CD14-positive monocyte (primary cell): ENCODE measurements around the gene UFSP1. TPM values are rescaled to one million over a fixed set of nuclear protein-coding genes. Genes with fewer than 3 reads are reported as not detected.

Source experiments
- DNase-seq, 3 donors: peaks; one replicate each; pipeline ENCODE4 v3.0.0-alpha.2; 2011 to 2022
- H2AFZ ChIP-seq: 2 replicates; pipeline ENCODE4 v1.6.0; 2012; ENCODE audit warnings: mild to moderate bottlenecking, low read depth, low read length, inconsistent platforms; ENCODE audit not compliant: insufficient read depth, poor library complexity, severe bottlenecking
- H3K27ac ChIP-seq, 2 donors: 1 replicate in 1 of 2; 2 replicates in 1 of 2; pipeline ENCODE4 v1.5.1; 2012 to 2013; ENCODE audit warnings: low read length in 2 of 2, control low read depth in 1 of 2, inconsistent platforms in 1 of 2, low read depth in 1 of 2, mild to moderate bottlenecking in 1 of 2
- H3K27me3 ChIP-seq, 2 donors: one replicate each; pipeline versions ENCODE4 v1.6.0 to v1.6.1; 2011 to 2013; ENCODE audit warnings: low read length in 2 of 2; ENCODE audit not compliant: control insufficient read depth in 2 of 2, insufficient read depth in 2 of 2
- H3K36me3 ChIP-seq, 2 donors: replicated peaks in 1 of 2; 1 replicate in 1 of 2; 2 replicates in 1 of 2; pipeline versions ENCODE4 v1.5.1 to v1.6.1; 2012 to 2013; ENCODE audit warnings: low read length in 2 of 2, control low read depth in 1 of 2, inconsistent platforms in 1 of 2, mild to moderate bottlenecking in 1 of 2; ENCODE audit not compliant: insufficient read depth in 2 of 2, control insufficient read depth in 1 of 2
- H3K4me1 ChIP-seq, 2 donors: 1 replicate in 1 of 2; 2 replicates in 1 of 2; pipeline versions ENCODE4 v1.5.1 to v1.6.1; 2012 to 2013; ENCODE audit warnings: low read length in 2 of 2, control low read depth in 1 of 2, inconsistent platforms in 1 of 2, mild to moderate bottlenecking in 1 of 2, moderate library complexity in 1 of 2; ENCODE audit not compliant: insufficient read depth in 2 of 2, control insufficient read depth in 1 of 2
- H3K4me2 ChIP-seq: replicated peaks from 2 replicates; pipeline ENCODE3; 2012; ENCODE audit warnings: low read length, moderate library complexity, mild to moderate bottlenecking; ENCODE audit not compliant: poor library complexity, severe bottlenecking; ENCODE audit errors: extremely low read depth
- H3K4me3 ChIP-seq, 3 experiments: fragments of 200-600 bp in 1 of 3; sonication (generic) in 1 of 3; replicated peaks in 1 of 3; 1 replicate in 2 of 3; 2 replicates in 1 of 3; pipeline ENCODE4 v1.5.1; 2011 to 2013; ENCODE audit warnings: low read length in 3 of 3, mild to moderate bottlenecking in 3 of 3, control low read depth in 2 of 3, low read depth in 2 of 3, inconsistent platforms in 1 of 3, moderate library complexity in 1 of 3
- H3K79me2 ChIP-seq: 2 replicates; pipeline ENCODE4 v1.6.0; 2012; ENCODE audit warnings: mild to moderate bottlenecking, control low read depth, inconsistent platforms, low read length, moderate library complexity; ENCODE audit not compliant: insufficient read depth
- H3K9ac ChIP-seq: 2 replicates; pipeline ENCODE4 v1.6.0; 2017; ENCODE audit warnings: low read length, mild to moderate bottlenecking; ENCODE audit not compliant: insufficient read depth, poor library complexity, severe bottlenecking
- H3K9me3 ChIP-seq, 2 donors: replicated peaks in 1 of 2; 1 replicate in 1 of 2; 2 replicates in 1 of 2; pipeline versions ENCODE4 v1.5.1 to v1.6.1; 2012 to 2013; ENCODE audit warnings: low read length in 2 of 2, control low read depth in 1 of 2; ENCODE audit not compliant: control insufficient read depth in 1 of 2, insufficient read depth in 1 of 2
- H4K20me1 ChIP-seq: 2 replicates; pipeline ENCODE4 v1.6.0; 2012; ENCODE audit warnings: mild to moderate bottlenecking, low read length, control low read depth, moderate library complexity; ENCODE audit not compliant: insufficient read depth
- H3K27ac Mint-ChIP-seq, 7 donors: one replicate each; pipeline ENCODE4 v1.8.0; 2020; ENCODE audit warnings: mild to moderate bottlenecking in 7 of 7, mixed read lengths in 7 of 7, moderate library complexity in 6 of 7, inconsistent platforms in 2 of 7
- H3K27me3 Mint-ChIP-seq, 3 donors: one replicate each; pipeline ENCODE4 v1.8.0; 2021 to 2022; ENCODE audit warnings: low read depth in 3 of 3, mild to moderate bottlenecking in 3 of 3, mixed read lengths in 3 of 3, moderate library complexity in 3 of 3, inconsistent platforms in 1 of 3
- H3K36me3 Mint-ChIP-seq, 2 donors: one replicate each; pipeline ENCODE4 v1.8.0; 2020; ENCODE audit warnings: mixed read lengths in 2 of 2, inconsistent platforms in 1 of 2, mild to moderate bottlenecking in 1 of 2
- H3K4me1 Mint-ChIP-seq: one replicate; pipeline ENCODE4 v1.8.0; 2020; ENCODE audit warnings: mild to moderate bottlenecking, mixed read lengths
- H3K4me3 Mint-ChIP-seq, 2 donors: one replicate each; pipeline ENCODE4 v1.8.0; 2020; ENCODE audit warnings: mild to moderate bottlenecking in 2 of 2, mixed read lengths in 2 of 2, moderate library complexity in 1 of 2
- H3K9me3 Mint-ChIP-seq, 7 donors: one replicate each; pipeline ENCODE4 v1.8.0; 2020 to 2022; ENCODE audit warnings: mixed read lengths in 7 of 7, mild to moderate bottlenecking in 6 of 7, moderate library complexity in 6 of 7, inconsistent platforms in 2 of 7
- WGBS: methylation state at CpG from one replicate; pipeline ENCODE4 v1.1.5; 2013; ENCODE audit warnings: missing lambda C conversion rate; ENCODE audit not compliant: insufficient coverage; 5-methylcytosine and 5-hydroxymethylcytosine counted together
- intact Hi-C, 2 donors: fragments of 100-400 bp; cut with micrococcal nuclease; formaldehyde crosslinking; loops; one replicate each; pipeline versions ENCODE4 v1.15.0 to v1.15.1; 2023
- polyA plus RNA-seq, 3 donors: library from polyadenylated mRNA; depleted of rRNA in 1 of 3; unstranded in 2 of 3; stranded (reverse) in 1 of 3; fragments of 300-500 nt in 2 of 3; fragments of >200 nt in 1 of 3; fragmentation: Illumina TruSeq in 2 of 3; gene quantifications; 1 replicate in 2 of 3; 2 replicates in 1 of 3; pipeline ENCODE4 v1.2.3, GENCODE V29; 2012 to 2021
- TF ChIP-seq, protein P1 (sequence below): fragments of 200-600 bp; IDR thresholded peaks from one replicate; pipeline ENCODE4 v1.8.0; 2022; ENCODE audit warnings: antibody characterized with exemption, mild to moderate bottlenecking

UFSP1 gene
- polyA plus RNA-seq, 3 donors: 0.57 to 0.76 (median 0.57) TPM

- Histone ChIP-seq H3K9me3 (no peaks in the 10 kb centered on the region), H3K9ac (peak overlapping the region; percentile 69), H3K4me1 (peaks cover 28 to 38% of the 10 kb centered on the region in 2 donors), H4K20me1 (peaks cover 35% of the 10 kb centered on the region), H3K79me2 (peaks cover 6% of the 10 kb centered on the region), H3K27ac (peak overlapping the region in 1 of 2 donors; percentile 66), H3K27me3 (no peaks in the 10 kb centered on the region), H3K36me3 (peaks cover 39 to 44% of the 10 kb centered on the region in 2 donors), H2AFZ (peak overlapping the region; percentile 85), H3K4me3 (peak overlapping the region; percentile 4 to 74 (median 47)), H3K4me2 (peak overlapping the region; percentile 88)
- Mint-ChIP-seq H3K36me3 (peaks cover 44 to 45% of the 10 kb centered on the region in 2 donors), H3K4me3 (peak overlapping the region; percentile 83 to 94), H3K27me3 (peaks cover 2 to 4% (median 2%) of the 10 kb centered on the region in 3 donors), H3K27ac (peak overlapping the region in 4 of 7 donors; percentile 6 to 36 (median 19)), H3K9me3 (no peaks in the 10 kb centered on the region), H3K4me1 (peaks cover 42% of the 10 kb centered on the region)
- intact Hi-C loops: no loop called here
- under 1% methylated on average over 35 of the region's 46 CpGs for WGBS
- peak; percentile 29 to 49 (median 36) for DNase-seq
- TF ChIP-seq, protein P1, sequence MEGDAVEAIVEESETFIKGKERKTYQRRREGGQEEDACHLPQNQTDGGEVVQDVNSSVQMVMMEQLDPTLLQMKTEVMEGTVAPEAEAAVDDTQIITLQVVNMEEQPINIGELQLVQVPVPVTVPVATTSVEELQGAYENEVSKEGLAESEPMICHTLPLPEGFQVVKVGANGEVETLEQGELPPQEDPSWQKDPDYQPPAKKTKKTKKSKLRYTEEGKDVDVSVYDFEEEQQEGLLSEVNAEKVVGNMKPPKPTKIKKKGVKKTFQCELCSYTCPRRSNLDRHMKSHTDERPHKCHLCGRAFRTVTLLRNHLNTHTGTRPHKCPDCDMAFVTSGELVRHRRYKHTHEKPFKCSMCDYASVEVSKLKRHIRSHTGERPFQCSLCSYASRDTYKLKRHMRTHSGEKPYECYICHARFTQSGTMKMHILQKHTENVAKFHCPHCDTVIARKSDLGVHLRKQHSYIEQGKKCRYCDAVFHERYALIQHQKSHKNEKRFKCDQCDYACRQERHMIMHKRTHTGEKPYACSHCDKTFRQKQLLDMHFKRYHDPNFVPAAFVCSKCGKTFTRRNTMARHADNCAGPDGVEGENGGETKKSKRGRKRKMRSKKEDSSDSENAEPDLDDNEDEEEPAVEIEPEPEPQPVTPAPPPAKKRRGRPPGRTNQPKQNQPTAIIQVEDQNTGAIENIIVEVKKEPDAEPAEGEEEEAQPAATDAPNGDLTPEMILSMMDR: no peak
Measured at GRCh38 chr7:100865938-100866728, 23.4 kb downstream of the UFSP1 start.

DNA sequence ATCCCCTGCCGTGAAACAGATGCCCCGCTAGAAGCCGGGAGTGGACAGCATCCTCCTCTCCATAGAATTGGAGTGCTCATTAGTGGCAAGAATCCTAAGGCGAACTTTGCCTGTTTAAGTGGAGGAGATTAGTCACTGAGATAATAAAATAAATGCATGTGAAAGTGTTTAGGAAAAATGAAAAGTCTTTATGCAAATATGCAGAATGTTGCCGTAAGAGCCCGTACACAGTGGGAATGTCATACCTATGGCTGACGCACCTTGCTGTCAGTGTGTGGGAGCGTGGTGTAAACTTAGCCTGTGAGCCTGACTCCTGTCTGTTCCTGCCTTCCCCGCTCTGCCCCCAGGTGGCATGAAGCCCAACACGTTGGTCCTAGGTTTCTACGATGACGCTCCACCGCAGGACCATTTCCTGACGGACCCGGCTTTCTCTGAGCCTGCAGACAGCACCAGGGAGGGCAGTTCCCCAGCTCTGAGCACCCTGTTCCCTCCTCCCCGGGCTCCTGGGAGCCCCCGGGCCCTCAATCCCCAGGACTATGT lies 24.1 kb downstream of the UFSP1 start:
- Mint-ChIP-seq H3K4me1 (peaks cover 37% of the 10 kb centered on the region), H3K4me3 (peak overlapping the region; percentile 83 to 94), H3K36me3 (peaks cover 47 to 48% of the 10 kb centered on the region in 2 donors), H3K27me3 (peaks cover under 1 to 4% (median 2%) of the 10 kb centered on the region in 3 donors), H3K27ac (peak overlapping the region in 1 of 7 donors; percentile 13), H3K9me3 (no peaks in the 10 kb centered on the region)
- intact Hi-C loops: no loop called here
- Histone ChIP-seq H3K9ac (peak overlapping the region; percentile 69), H3K79me2 (peaks cover 9% of the 10 kb centered on the region), H3K27ac (peak overlapping the region in 1 of 2 donors; percentile 66), H4K20me1 (peaks cover 42% of the 10 kb centered on the region), H3K9me3 (no peaks in the 10 kb centered on the region), H3K27me3 (no peaks in the 10 kb centered on the region), H3K4me3 (peak overlapping the region; percentile 4 to 74 (median 47)), H3K4me2 (peak overlapping the region; percentile 88), H3K36me3 (peaks cover 46 to 51% of the 10 kb centered on the region in 2 donors), H2AFZ (peak overlapping the region; percentile 85), H3K4me1 (peaks cover 28 to 38% of the 10 kb centered on the region in 2 donors)
- WGBS: 16% methylated on average over 11 of the region's 17 CpGs
- no peak for DNase-seq
- TF ChIP-seq, protein P1: no peak
